ENCODE results near the gene CNTNAP2.

CNTNAP2 gene

GRCh38 chr7:146736446-146737190 is 620.0 kb downstream of the CNTNAP2 start:
- in situ Hi-C loops (cut with HindIII; ENCODE audit: low sequenced_read_pairs) = no loop called here

DNA sequence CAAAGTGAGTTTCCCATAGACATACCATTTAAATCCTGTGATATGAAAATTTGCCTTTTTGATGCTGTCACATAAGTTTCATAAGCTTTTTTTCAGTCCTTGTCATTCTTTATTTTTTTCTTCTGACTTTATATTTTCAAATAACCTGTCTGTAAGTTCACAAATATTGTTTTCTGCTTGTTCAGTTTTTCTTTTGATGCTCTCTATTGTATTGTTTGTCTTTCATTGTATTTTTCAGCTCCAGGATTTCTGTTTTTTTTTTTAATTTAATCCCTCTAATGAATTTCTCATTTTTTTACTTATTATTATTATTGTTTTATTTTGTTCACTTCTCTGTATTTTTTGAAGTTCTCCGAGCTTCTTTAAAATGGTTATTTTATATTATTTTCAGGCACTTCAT is 623.4 kb downstream of the CNTNAP2 start:
- in situ Hi-C loops (cut with HindIII; ENCODE audit: low sequenced_read_pairs) = no loop called here

DNA sequence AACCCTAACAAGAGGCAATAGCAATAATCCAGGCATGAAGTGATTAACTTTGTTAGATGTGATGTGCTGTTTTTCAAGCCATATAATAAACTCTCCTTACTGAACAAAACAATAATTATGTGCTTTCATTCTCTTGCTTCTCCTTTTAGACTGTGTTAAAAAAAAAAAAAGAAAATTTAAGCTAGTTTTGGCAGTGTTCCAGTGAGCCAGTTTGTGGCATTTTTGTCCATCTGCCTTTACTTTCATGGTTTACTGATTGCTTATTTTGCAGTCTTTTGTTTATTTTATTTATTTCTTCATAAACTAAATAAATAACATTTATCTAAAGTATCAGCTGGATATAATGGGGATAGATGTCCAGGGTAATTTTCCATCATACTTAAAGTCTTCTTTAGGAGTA is 625.3 kb downstream of the CNTNAP2 start:
- in situ Hi-C loops (cut with HindIII; ENCODE audit: low sequenced_read_pairs) = no loop called here

DNA sequence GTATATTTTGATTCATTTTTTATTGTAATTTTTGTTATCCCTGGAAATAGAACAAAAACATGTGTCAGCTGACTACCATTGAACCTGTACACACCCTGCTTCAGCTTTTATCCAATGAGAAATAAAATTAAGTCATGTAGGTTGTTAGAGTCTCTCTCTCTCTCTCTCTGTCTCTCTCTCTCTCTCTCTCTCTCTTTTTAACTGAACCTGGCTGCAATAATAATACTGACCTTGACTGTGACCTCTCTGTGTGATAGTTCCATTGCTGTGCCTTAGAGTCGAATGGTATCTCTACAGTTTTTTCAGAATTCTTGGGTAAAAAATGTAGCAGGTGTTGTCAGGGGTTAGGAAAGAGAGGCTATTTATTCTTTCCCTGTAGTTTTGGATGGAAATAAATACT is 637.8 kb downstream of the CNTNAP2 start:
- in situ Hi-C loops (cut with HindIII; ENCODE audit: low sequenced_read_pairs) = no loop called here

- in situ Hi-C loops (cut with HindIII; ENCODE audit: low sequenced_read_pairs) = no loop called here
Observed at GRCh38 chr7:146755585-146755984, 639.0 kb downstream of the CNTNAP2 start.

DNA sequence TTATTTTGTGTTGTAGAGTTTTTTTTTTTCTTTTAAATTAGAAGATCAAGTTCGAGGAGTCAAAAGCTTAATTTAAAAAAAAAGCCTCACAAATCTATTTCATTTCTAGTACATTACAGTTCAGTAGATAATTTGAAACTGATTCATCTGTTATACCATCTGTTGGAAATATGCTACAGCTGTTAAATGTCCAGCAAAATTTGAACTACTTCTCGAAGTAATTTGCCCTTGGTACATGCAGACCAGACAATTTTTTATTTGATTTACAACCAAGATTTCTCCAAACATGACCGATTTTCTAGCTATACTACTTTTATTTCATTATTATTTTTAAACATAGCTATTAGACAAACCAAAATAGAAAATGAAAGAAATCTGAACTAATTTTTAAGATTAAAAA is 647.9 kb downstream of the CNTNAP2 start:
- in situ Hi-C loops (cut with HindIII; ENCODE audit: low sequenced_read_pairs) = no loop called here

GRCh38 chr7:146768957-146769356 is 652.4 kb downstream of the CNTNAP2 start:
- in situ Hi-C loops (cut with HindIII; ENCODE audit: low sequenced_read_pairs) = no loop called here

DNA sequence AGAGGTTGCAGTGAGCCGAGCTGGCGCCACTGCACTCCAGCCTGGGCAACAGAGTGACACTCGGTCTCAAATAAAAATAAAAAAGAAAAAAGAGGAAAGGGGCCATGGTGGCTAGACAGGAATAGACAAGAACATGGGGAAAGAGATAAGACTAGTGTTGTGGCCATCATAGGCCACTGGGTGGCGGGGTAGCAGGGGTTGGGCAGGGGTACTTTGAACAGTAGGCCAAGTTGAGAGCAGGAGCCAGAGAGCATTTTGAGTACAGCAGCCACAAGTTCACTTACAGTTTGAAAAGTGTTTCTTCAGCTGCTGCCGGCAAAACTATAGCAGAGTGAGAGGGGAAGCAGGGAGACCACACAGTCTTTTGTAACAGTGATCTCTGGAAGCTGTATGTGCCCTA is 656.0 kb downstream of the CNTNAP2 start:
- in situ Hi-C loops (cut with HindIII; ENCODE audit: low sequenced_read_pairs) = no loop called here

DNA sequence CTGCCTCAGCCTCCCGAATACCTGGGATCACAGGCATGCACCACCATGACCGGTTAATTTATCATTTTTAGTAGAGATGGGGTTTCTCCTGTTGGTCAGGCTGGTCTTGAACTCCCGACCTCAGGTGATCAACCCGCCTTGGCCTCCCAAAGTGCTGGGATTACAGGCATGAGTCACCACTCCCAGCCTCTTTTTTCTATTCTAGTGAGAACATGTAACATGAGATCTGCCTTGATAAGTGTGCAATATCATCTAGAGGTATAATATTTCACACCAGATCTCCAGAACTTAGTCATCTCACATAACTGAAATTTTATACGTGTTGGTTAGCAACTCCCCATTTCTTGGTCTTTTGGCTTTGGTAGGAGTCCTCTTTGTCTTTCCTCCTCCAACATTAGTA is 656.9 kb downstream of the CNTNAP2 start:
- in situ Hi-C loops (cut with HindIII; ENCODE audit: low sequenced_read_pairs) = no loop called here

DNA sequence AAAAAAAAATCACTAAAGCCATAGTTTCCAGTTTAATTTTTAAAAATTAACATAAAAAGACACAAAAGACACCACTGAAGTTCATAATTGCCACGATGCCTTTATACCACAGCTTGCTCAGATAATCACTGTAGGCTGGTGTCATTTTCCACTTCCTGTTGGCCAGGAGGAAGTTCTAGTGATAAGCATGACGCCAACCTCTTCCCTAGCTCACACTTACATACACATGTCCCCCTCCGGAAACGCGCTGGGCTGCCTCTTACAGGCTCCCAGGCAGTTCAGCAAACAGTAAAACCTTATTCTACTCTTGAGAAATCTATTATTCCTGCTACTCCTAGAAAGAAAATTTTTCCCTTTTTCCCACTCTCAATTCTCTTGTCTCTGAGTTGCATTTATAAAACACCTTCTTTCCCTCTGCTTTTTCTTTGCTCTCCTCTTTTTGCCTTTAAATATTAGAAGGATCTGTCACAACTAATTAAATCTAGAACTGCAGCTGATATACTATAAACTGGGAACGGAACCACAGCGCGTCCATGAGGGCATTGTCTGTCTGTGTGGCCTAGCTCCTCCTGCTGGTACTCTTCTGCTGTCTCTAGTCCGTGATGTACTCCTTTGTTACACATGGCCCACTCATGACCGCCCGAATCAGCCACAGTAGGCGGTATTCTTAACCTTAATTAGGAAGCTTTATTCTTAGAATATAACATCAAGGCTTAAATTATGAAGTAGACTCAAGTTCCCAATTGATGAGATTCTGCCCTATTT is 664.9 kb downstream of the CNTNAP2 start:
- in situ Hi-C loops (cut with HindIII; ENCODE audit: low sequenced_read_pairs) = no loop called here

DNA sequence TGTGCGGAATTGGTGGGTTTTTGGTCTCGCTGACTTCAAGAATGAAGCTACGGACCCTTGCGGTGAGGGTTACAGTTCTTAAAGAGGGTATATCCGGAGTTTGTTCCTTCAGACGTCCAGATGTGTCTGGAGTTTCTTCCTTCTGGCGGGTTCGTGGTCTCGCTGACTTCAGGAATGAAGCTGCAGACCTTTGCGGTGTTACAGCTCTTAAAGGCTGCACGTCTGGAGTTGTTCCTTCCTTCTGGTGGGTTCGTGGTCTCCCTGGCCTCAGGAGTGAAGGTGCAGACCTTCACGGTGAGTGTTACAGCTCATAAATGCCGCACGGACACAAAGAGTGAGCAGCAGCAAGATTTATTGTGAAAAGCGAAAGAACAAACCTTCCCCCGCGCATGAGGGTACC is 670.7 kb downstream of the CNTNAP2 start:
- in situ Hi-C loops (cut with HindIII; ENCODE audit: low sequenced_read_pairs) = no loop called here

GRCh38 chr7:146788008-146788407 is 671.4 kb downstream of the CNTNAP2 start:
- in situ Hi-C loops (cut with HindIII; ENCODE audit: low sequenced_read_pairs) = no loop called here

DNA sequence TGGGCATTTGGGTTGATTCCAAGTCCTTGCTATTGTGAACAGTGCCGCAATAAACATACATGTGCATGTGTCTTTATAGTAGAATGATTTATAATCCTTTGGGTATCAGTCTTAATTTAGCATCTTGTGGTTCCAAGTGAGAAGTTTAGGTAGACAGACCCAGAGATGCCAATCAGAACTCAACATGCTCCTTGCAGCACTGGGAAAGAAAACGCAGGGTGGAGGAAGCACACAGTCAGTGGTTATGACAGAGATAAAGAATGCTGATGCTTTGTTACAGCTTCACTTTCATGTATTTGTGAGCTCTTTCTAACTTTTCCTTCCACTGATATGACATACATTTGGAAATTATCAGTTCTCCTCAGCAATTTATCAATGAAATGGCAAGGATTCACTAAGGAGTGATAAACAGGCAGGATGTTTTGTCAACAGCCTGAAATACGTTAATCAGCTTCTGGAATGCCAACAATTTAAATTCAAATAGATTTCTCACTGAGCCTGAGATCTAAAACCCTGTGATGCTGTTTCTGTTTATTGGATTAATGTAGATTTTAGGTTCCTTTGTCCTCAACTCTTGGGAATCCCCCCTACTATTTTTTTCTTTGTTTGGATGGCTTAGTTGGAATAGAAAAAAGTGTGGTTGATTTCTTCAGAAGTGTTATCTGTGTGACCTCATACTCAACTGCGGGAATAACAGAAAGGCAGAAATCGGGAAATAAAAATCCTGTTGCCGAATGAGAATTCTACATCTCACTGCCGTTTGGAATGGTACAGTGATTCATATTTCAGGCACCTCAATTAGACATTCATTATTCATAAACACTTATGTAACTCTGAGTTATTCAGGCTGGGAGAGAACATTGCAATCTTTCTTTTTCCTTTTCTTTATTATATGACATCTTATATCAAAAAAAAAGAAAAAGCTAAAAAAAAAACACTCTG is 675.0 kb downstream of the CNTNAP2 start:
- in situ Hi-C loops (cut with HindIII; ENCODE audit: low sequenced_read_pairs) = no loop called here

DNA sequence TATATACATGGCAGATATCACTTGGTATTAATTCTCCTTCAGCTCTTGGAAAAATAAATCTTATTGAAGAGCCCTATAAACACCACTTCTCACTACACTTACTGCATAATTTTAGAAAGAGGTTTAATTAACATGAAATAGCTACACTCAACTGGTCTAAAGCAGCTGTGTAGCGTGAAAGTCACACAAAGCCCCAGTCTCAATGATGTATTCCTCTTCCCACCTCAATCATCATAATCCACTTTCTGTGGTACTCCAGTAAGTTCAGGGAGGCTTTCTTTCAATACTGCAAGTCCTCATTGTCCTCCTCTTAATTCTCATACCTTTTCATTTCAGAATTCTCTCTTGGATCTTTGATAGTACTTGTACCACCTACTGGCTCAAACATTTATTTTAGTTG is 688.0 kb downstream of the CNTNAP2 start:
- in situ Hi-C loops (cut with HindIII; ENCODE audit: low sequenced_read_pairs) = no loop called here

- in situ Hi-C loops (cut with HindIII; ENCODE audit: low sequenced_read_pairs) = no loop called here
Observed at GRCh38 chr7:146805082-146805481, 688.5 kb downstream of the CNTNAP2 start.

DNA sequence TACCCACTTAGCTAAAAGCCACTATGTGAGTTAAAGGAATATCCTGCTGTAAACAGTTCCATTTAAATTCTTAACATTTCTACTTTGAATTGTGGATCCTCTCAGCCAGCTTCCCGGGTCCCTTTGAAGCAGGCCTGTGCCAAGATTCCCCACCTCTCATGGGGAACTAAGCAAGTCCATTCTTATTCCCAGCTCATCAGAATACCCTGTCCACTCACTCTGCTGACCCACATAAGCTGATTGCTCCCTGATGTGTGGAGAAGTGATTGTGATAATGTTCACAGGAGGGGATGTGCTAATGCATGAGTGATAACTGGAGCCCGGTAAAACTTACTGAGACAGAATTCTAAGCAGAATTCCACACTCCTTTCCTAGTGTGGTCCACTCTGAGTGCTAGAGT is 709.7 kb downstream of the CNTNAP2 start:
- in situ Hi-C loops (cut with HindIII; ENCODE audit: low sequenced_read_pairs) = no loop called here

DNA sequence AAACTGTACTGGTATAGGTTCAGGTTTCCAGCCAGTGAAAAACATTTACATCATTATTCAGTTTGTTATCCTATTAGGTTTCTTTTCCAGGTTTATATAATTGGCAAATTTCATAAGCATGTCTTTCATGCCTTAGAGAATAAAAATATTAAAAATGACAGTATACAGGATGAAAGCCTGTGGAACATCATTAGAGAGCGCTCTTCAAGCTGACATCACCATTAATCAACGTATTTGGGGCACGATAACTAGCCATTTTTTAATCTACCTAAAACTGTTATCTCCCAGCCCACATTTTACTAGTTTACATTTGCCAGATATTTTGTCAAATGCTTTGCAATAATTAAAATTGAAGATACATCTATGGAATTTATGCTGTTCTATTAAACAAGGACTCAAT is 714.1 kb downstream of the CNTNAP2 start:
- in situ Hi-C loops (cut with HindIII; ENCODE audit: low sequenced_read_pairs) = no loop called here

DNA sequence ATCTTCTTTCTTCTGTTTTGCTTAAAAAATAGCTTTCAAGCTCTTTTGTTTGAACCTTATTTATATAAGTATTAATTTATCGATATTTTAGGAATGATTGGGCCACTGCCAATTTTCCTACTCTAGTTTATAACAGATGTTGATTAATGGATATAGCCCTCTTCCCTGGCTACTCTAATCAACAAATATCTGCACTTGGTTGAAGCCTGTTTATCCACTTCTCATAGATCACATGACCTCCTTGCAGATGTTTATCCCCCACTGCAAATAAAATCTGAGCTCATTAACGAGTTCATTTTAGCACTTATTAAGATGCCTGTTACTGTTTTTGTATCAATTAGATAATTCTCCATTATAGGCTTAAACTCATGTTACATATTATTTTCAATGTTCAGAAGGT is 715.3 kb downstream of the CNTNAP2 start:
- in situ Hi-C loops (cut with HindIII; ENCODE audit: low sequenced_read_pairs) = no loop called here

DNA sequence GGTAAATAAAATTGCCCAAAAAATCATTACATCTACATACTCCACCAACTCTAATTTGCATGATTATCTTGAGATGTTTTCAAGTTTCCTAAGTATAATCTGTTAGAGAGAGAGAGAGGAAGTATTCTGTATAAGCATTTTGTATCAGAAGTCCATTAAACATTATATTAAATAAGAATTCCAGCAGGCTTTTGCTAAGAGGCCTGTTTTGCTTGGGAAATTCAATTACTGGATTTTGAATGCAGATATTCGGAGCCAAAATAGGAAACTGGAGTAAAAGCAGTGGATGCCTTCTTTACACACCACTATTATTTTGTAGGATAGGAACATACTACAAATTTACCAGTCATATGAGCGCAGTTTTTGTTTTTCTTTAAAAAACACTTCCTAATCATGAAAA is 727.8 kb downstream of the CNTNAP2 start:
- in situ Hi-C loops (cut with HindIII; ENCODE audit: low sequenced_read_pairs) = no loop called here

DNA sequence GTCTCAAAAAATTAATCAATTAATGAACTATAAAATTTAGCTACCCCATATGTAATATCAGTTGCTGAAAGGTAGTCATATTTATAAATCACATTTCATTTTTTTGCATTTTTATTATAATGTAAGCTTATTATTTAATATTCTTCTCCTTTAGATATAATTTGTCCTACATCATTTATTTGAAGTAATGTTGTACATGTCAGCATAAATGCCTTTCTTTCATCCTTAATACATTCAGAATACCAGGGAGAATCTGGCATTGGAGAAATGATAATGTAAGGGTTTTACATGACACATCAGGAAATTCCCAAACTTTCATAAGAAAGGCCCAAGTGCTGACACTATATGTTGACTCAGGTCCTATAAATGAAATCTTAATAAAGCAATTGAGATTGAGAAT is 742.1 kb downstream of the CNTNAP2 start:
- in situ Hi-C loops (cut with HindIII; ENCODE audit: low sequenced_read_pairs) = no loop called here

GRCh38 chr7:146861701-146862100 is 745.1 kb downstream of the CNTNAP2 start:
- in situ Hi-C loops (cut with HindIII; ENCODE audit: low sequenced_read_pairs) = no loop called here

All from endothelial cell of hepatic sinusoid (primary cell).